ENCODE data around the gene S100A13. TPM values are rescaled to one million over a fixed set of nuclear protein-coding genes. Genes with fewer than 3 reads are reported as not detected.

S100A13 gene
- total RNA-seq, 4 donors from 2014 or later, result 118 to 192 (median 176) TPM

GRCh38 chr1:153616144-153616916 lies 11.0 kb downstream of the S100A13 start, which contains the start of gene S100A14:
TSS of gene S100A14 (minus strand) at chr1:153616325. CDS start at chr1:153615858, 467 bp downstream.
- no peak for DNase-seq (ENCODE audit: low spot score)
- peak; percentile 31 for ATAC-seq (ENCODE audit: low FRiP score)
- no peak for TF ChIP-seq CTCF (IDR thresholded peaks at IDR 0.05)

GRCh38 chr1:153615406-153615805 lies 11.9 kb downstream of the S100A13 start:
- no peak for DNase-seq (ENCODE audit: low spot score)
- ATAC-seq (ENCODE audit: low FRiP score), result no peak

GRCh38 chr1:153614906-153615305 lies 12.4 kb downstream of the S100A13 start:
- no peak for ATAC-seq (ENCODE audit: low FRiP score)
- TF ChIP-seq CTCF (IDR thresholded peaks at IDR 0.05), result no peak
- DNase-seq (ENCODE audit: low spot score), result no peak

More at GRCh38 chr1:153615406-153615805, 11.9 kb downstream of the S100A13 start:
- no peak for TF ChIP-seq CTCF (IDR thresholded peaks at IDR 0.05)

GRCh38 chr1:153614189-153614900 lies 13.0 kb downstream of the S100A13 start:
- TF ChIP-seq CTCF (IDR thresholded peaks at IDR 0.05), result no peak
- ATAC-seq (ENCODE audit: low FRiP score) (no peak), DNase-seq (ENCODE audit: low spot score) (no peak)

GRCh38 chr1:153613406-153613805 lies 13.9 kb downstream of the S100A13 start:
- ATAC-seq (ENCODE audit: low FRiP score) (no peak), DNase-seq (ENCODE audit: low spot score) (no peak)
- no peak for TF ChIP-seq CTCF (IDR thresholded peaks at IDR 0.05)

- TF ChIP-seq CTCF (IDR thresholded peaks at IDR 0.05), result no peak
- peak; percentile 41 for ATAC-seq (ENCODE audit: low FRiP score)
- no peak for DNase-seq (ENCODE audit: low spot score)
These were observed 14.5 kb downstream of the S100A13 start, which contains the start of gene S100A16 for GRCh38 chr1:153612755-153613331. TSS of gene S100A16 (minus strand) at chr1:153613137. CDS start at chr1:153608151, 4,986 bp downstream.
